K562 (cell line): Measurements from ENCODE around the gene TNIK. TPM values are rescaled to one million over a fixed set of nuclear protein-coding genes. Genes with fewer than 3 reads are reported as not detected.
A peak's percentile ranks its signal among the peaks of the same experiment; 100 is the strongest.

ENCODE experiments used
- ATAC-seq: fragments of 200-7000 bp; cut with Tn5 transposase; 3 replicates; pipeline ENCODE4 v1.9.1; 2020; ENCODE audit warnings: moderate library complexity
- BruUV-seq: library from RNA; stranded (reverse); fragments of 400-500 nt; replicated peaks from 2 replicates; lab custom pipeline; 2021; lab: Mats Ljungman, UMichigan
- CTCF ChIA-PET: fragments of 300-600 bp; formaldehyde crosslinking; extraction: SDS; loops from one replicate; lab custom pipeline; 2021; ENCODE audit warnings: low intra/inter-chr PET ratio; lab: Yijun Ruan, JAX
- POLR2A ChIA-PET: fragments of 300-600, 350-650 bp; sonication (Branson Sonifier 250); formaldehyde crosslinking; extraction: SDS; loops from one replicate; lab custom pipeline; 2021; ENCODE audit warnings: antibody characterized with exemption, inconsistent platforms; lab: Yijun Ruan, JAX
- DNase-seq, 4 experiments: peaks; one replicate each; pipeline versions ENCODE4 v3.0.0 to v3.0.0-alpha.2; 2011 to 2018; ENCODE audit warnings: low spot score in 3 of 4, mixed read lengths in 3 of 4; ENCODE audit errors: extremely low read depth in 1 of 4
- FAIRE-seq: peaks from 2 replicates; lab custom pipeline; 2011; peaks lifted over from hg19 to GRCh38; lab: Jason Lieb, UNC
- H2AFZ ChIP-seq: 2 replicates; pipeline ENCODE4 v1.6.0; 2011; ENCODE audit warnings: low read depth, low read length, control low read depth, inconsistent platforms
- H3K27ac ChIP-seq: fragments of 200-600 bp; 3 replicates; pipeline ENCODE4 v1.8.0; 2011; ENCODE audit warnings: low read depth, mild to moderate bottlenecking, control low read depth, inconsistent platforms, low read length, moderate library complexity, mixed read lengths; ENCODE audit errors: extremely low read depth
- H3K27me3 ChIP-seq, 2 experiments: fragments of 300-600 bp in 1 of 2; 2 replicates in 1 of 2; 3 replicates in 1 of 2; pipeline versions ENCODE4 v1.6.0 to v1.8.0; 2011; ENCODE audit warnings: inconsistent platforms in 2 of 2, low read length in 2 of 2, mild to moderate bottlenecking in 1 of 2, mixed read lengths in 1 of 2, moderate library complexity in 1 of 2; ENCODE audit not compliant: control insufficient read depth in 2 of 2, insufficient read depth in 2 of 2
- H3K36me3 ChIP-seq: fragments of 300-600 bp; 3 replicates; pipeline ENCODE4 v1.8.0; 2011; ENCODE audit warnings: mild to moderate bottlenecking, low read length, inconsistent platforms; ENCODE audit not compliant: control insufficient read depth, insufficient read depth
- H3K4me1 ChIP-seq, 2 experiments: fragments of 200-600 bp in 1 of 2; replicated peaks in 1 of 2; 2 replicates in 1 of 2; 3 replicates in 1 of 2; pipeline versions ENCODE4 v1.5.1 to v1.8.0; 2011; ENCODE audit warnings: inconsistent platforms in 2 of 2, low read length in 2 of 2, mild to moderate bottlenecking in 1 of 2, mixed read lengths in 1 of 2, moderate library complexity in 1 of 2; ENCODE audit not compliant: control insufficient read depth in 2 of 2, insufficient read depth in 2 of 2
- H3K4me2 ChIP-seq: 2 replicates; pipeline ENCODE4 v1.6.1; 2011; ENCODE audit warnings: low read length, control low read depth, inconsistent platforms, mixed read lengths; ENCODE audit not compliant: insufficient read depth
- H3K4me3 ChIP-seq: fragments of 200-600 bp; sonication (generic), shearing (Covaris generic); 2 replicates; pipeline ENCODE4 v1.5.1; 2016; ENCODE audit warnings: control low read depth, inconsistent platforms
- H3K79me2 ChIP-seq: fragments of 200-600 bp; 3 replicates; pipeline ENCODE4 v1.8.0; 2011; ENCODE audit warnings: low read length, inconsistent platforms; ENCODE audit not compliant: control insufficient read depth, insufficient read depth
- H3K9ac ChIP-seq, 2 experiments: 2 replicates each; pipeline versions ENCODE4 v1.6.0 to v1.6.1; 2011; ENCODE audit warnings: low read depth in 2 of 2, low read length in 2 of 2, control low read depth in 1 of 2, inconsistent platforms in 1 of 2, mild to moderate bottlenecking in 1 of 2, mixed read lengths in 1 of 2; ENCODE audit not compliant: insufficient read depth in 1 of 2
- H3K9me1 ChIP-seq: one replicate; pipeline ENCODE4 v1.6.0; 2011; ENCODE audit warnings: inconsistent platforms, mild to moderate bottlenecking, low read length, moderate library complexity; ENCODE audit not compliant: control insufficient read depth, insufficient read depth
- H3K9me3 ChIP-seq: replicated peaks from 2 replicates; pipeline ENCODE4 v1.5.1; 2011; ENCODE audit warnings: low read depth, low read length, inconsistent platforms; ENCODE audit not compliant: control insufficient read depth, insufficient read depth
- H4K20me1 ChIP-seq: replicated peaks from 2 replicates; pipeline ENCODE4 v1.6.1; 2011; ENCODE audit warnings: low read length, inconsistent platforms, mixed read lengths; ENCODE audit not compliant: control insufficient read depth, insufficient read depth
- CBFA2T2 ChIP-seq: fragments of 450-650 bp; conservative IDR thresholded peaks from 2 replicates; pipeline ENCODE4 v1.6.1; 2017; ENCODE audit warnings: mild to moderate bottlenecking
- CGGBP1 ChIP-seq: fragments of 250-450 bp; sonication (Bioruptor Pico); IDR thresholded peaks from 2 replicates; pipeline ENCODE4 v1.9.0; 2021; ENCODE audit warnings: mild to moderate bottlenecking
- GABPB1 ChIP-seq: sonication (generic); formaldehyde crosslinking; IDR thresholded peaks from 2 replicates; pipeline ENCODE4 v1.8.0; 2022; ENCODE audit warnings: mild to moderate bottlenecking, missing genetic modification reagents
- HCFC1 ChIP-seq: IDR thresholded peaks from 2 replicates; pipeline ENCODE4 v1.6.1; 2012; ENCODE audit warnings: low read depth, low read length, improper control_type of control experiment
- KLF13 ChIP-seq: fragments of 450-650 bp; IDR thresholded peaks from 2 replicates; pipeline ENCODE4 v1.6.1; 2016; ENCODE audit warnings: missing genetic modification characterization, low read depth, mild to moderate bottlenecking, missing compliant biosample characterization, moderate library complexity, borderline replicate concordance
- KLF16 ChIP-seq: IDR thresholded peaks from 2 replicates; pipeline ENCODE4 v1.6.1; 2016; ENCODE audit warnings: antibody characterized with exemption
- MAFG ChIP-seq: fragments of 450-650 bp; conservative IDR thresholded peaks from 2 replicates; pipeline ENCODE4 v1.6.1; 2016; ENCODE audit warnings: missing genetic modification characterization, missing compliant biosample characterization
- NFIC ChIP-seq: fragments of 450-650 bp; IDR thresholded peaks from 2 replicates; pipeline ENCODE4 v1.6.1; 2017; ENCODE audit warnings: mild to moderate bottlenecking, inconsistent platforms
- RBM39 ChIP-seq: fragments of 200-400 bp; formaldehyde crosslinking; optimal IDR thresholded peaks from 2 replicates; pipeline ENCODE3; 2018; ENCODE audit warnings: low read depth, low read length
- SNAPC5 ChIP-seq: fragments of 250-450 bp; sonication (Bioruptor Pico); IDR thresholded peaks from 2 replicates; pipeline ENCODE4 v1.8.0; 2021; ENCODE audit warnings: moderate library complexity, mild to moderate bottlenecking, inconsistent platforms
- SRSF9 ChIP-seq: fragments of 200-400 bp; formaldehyde crosslinking; IDR thresholded peaks from 2 replicates; pipeline ENCODE4 v1.6.1; 2017; ENCODE audit warnings: low read depth, low read length, borderline replicate concordance
- ZNF146 ChIP-seq: IDR thresholded peaks from one replicate; pipeline ENCODE4 v1.6.1; 2018; ENCODE audit warnings: missing compliant biosample characterization; ENCODE audit not compliant: unreplicated experiment
- WGBS: fragments of 100-300 bp; shearing (Covaris generic); methylation state at CpG from one replicate; pipeline ENCODE4 v1.1.6; 2016; ENCODE audit warnings: low coverage, mixed read lengths; ENCODE audit not compliant: insufficient coverage; ENCODE audit errors: missing lambda C conversion rate; 5-methylcytosine and 5-hydroxymethylcytosine counted together
- in situ Hi-C: fragments of 300-500 bp; cut with MboI; formaldehyde crosslinking; loops from 4 replicates; pipeline ENCODE4 v1.15.0; 2018; ENCODE audit warnings: inconsistent platforms, mixed read lengths
- intact Hi-C: fragments of 100-400 bp; cut with micrococcal nuclease; formaldehyde crosslinking; loops from 2 replicates; pipeline ENCODE4 v1.14.2; 2022
- polyA plus RNA-seq, 8 experiments: library from polyadenylated mRNA; depleted of rRNA in 4 of 8; stranded (reverse) in 5 of 8; unstranded in 3 of 8; fragments of >200 nt; fragmentation: Nextera tagmentation in 2 of 8; fragmentation: Illumina TruSeq in 1 of 8; extraction: Ambion mirVana in 2 of 8; extraction: Trizol in 1 of 8; gene quantifications; 2 replicates each; pipeline versions ENCODE4 v1.2.1 to v1.2.3, GENCODE V29; 2011 to 2014; ENCODE audit warnings: inconsistent platforms in 1 of 8, missing spikeins in 1 of 8
- total RNA-seq, 7 experiments: library from RNA; depleted of rRNA in 6 of 7; stranded (reverse); fragments of >200 nt in 6 of 7; fragmentation: Illumina TruSeq in 2 of 7; extraction: Trizol in 2 of 7; gene quantifications; 2 replicates each; pipeline versions ENCODE4 v1.2.1 to v1.2.3, GENCODE V29; 2011 to 2021; ENCODE audit warnings: low replicate concordance in 1 of 7

The TNIK gene
- total and polyA plus RNA-seq, 9 of the 15 experiments (the other 6 are each of a cell fraction or from before 2014, with no cell fraction given): 6.6 to 39.0 (median 24.7) TPM

- BruUV-seq: no TSS peak
- H3K4me3 ChIP-seq: no peak overlapping the region
- intact Hi-C loops (no loop called here), in situ Hi-C loops (no loop called here)
- peak; percentile 67 for ATAC-seq
- no peak overlapping the region for H3K27ac ChIP-seq
- ChIA-PET CTCF (no interaction called here), POLR2A (no interaction called here)
- no peaks in the 10 kb centered on the region; the same call in 2 of the 3 replicates for H3K79me2 ChIP-seq
- H3K9me1 ChIP-seq: no peaks in the 10 kb centered on the region
- H3K4me1 ChIP-seq: no peaks in the 10 kb centered on the region
- H3K9me3 ChIP-seq: no peaks in the 10 kb centered on the region
- H3K9ac ChIP-seq: no peak overlapping the region
- no peak for TF ChIP-seq NFIC
- no peak for TF ChIP-seq KLF13
- TF ChIP-seq SNAPC5 (CRISPR knock-in tag): no peak
- no peak for TF ChIP-seq CBFA2T2
- no peak for TF ChIP-seq MAFG (tag)
- TF ChIP-seq ZNF146 (CRISPR knock-in tag): no peak
- TF ChIP-seq CGGBP1: no peak
- TF ChIP-seq GABPB1 (CRISPR knock-in tag): no peak
- no peak for TF ChIP-seq KLF16
- no peak for TF ChIP-seq HCFC1
- TF ChIP-seq SRSF9: no peak
- no peak for TF ChIP-seq RBM39
- WGBS: 39% methylated on average over 3 of the region's 3 CpGs
- no peak for DNase-seq
- H3K4me2 ChIP-seq: no peak overlapping the region
- H3K36me3 ChIP-seq: no peaks in the 10 kb centered on the region
- no peak overlapping the region for H2AFZ ChIP-seq
- H3K27me3 ChIP-seq: no peaks in the 10 kb centered on the region
- peak; percentile 32 for FAIRE-seq
- no peaks in the 10 kb centered on the region for H4K20me1 ChIP-seq
Observed at GRCh38 chr3:171218069-171218468, 242.1 kb downstream of the TNIK start.
